ENCODE results near the gene EPN1.

Gene EPN1

DNA sequence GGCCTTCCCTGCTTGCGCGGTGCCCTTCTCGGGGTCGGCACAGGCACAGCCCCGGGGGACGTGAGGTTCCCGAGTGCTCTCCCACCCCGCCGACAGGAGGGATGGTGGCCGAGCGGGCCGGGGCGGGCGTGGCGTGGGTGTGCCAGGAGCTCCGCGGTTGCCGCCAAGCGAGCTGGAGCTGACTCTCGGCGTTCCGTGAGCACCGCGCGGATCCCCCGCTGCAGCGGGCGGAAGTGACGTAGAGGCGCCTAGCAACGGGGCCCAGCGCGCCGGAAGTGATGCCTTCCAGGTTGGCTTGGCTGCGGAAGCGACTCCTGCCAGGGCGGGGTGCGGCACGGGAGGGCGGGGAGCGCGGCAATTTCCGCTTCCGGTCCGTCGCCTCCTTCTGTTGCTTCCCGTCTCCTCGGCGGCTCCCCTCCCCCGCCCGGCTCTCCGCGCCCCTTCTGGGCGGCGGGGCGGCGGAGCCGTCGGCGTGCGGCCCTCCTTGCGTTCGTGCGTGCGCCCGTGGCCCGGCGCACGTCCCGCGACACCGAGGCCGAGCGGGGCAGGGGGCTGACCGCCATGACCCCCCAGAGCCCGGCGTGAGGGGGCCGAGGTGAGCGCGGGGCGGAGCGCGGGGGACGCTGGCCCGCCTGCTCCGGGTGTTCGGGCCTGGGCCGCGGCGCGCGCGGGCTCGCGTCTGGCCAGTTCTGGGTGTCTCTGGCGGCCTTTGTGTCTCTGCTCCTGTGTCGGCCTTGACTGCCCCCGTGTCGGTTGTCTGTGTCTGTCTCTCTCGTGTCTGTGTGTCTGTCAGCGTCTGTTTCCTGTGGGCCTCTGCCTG, at the start of gene EPN1:
Gene EPN1 (plus strand): TSS at position 386 of the 820 bp plus-strand sequence. CDS start 3,402 bp downstream, outside the sequence.
- peak; percentile 96 for DNase-seq

DNA sequence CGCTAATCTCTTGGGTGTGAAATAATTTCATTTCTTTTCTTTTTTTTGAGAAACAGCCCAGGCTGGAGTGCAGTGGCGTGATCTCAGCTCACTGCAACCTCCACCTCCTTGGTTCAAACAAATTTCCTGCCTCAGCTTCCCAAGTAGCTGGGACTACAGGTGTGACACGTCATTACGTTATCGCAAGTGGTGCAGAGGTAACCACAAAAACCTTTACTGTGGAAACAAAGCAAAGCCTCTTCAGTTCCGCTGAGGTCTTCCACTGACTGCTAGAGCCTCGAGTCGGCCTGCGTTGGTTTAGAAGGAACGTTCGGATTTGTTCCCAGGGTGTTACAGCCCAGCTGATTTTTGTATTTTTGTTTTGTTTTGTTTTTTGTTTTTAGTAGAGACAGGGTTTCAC, 48.7 kb upstream of the EPN1 start:
- DNase-seq = no peak

DNA sequence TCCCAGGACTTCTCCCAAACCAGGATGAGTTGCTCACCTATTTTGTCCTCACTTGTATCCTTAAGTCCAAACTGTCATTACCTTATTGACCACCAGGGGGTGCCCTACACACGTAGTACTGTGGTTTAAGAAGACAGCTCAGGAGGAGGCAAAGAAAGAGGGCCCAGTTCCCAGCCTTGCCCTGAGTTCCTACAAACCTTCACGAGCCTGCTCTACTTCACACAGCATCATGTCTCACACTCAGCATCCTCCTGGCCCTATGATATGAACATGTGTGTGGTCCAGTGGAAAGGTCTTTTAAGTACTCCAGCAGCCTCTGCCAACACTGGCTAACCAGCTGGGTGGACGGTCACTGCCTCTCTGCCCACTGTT, 42.6 kb upstream of the EPN1 start:
- DNase-seq = peak; percentile 93

- no peak for DNase-seq
Measured at GRCh38 chr19:55633861-55634260, 41.2 kb upstream of the EPN1 start.

GRCh38 chr19:55635334-55635717, 39.7 kb upstream of the EPN1 start:
- no peak for DNase-seq

- DNase-seq = no peak
Measured at GRCh38 chr19:55635856-55636440, 39.1 kb upstream of the EPN1 start.

DNA sequence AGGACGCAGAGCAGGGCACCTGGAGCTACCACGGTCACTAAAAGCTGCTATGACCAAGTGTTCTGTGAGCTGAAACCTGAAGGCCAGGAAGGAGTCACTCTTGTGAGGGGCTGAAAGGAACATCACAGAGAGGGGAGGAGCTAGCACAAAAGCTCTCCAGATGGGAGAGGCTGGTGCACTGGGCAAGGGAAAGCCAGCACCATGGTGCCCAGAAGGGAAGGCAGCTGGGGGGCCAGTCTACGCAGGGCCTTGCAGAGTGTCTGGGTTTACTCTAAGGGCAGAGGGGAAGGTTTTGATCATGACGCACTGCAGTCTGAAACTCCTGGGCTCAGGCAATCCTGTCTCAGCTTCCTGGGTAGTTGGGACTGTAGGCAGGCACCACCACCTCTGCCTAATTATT, 38.3 kb upstream of the EPN1 start:
- no peak for DNase-seq

GRCh38 chr19:55637534-55637933, 37.5 kb upstream of the EPN1 start:
- DNase-seq = no peak

DNA sequence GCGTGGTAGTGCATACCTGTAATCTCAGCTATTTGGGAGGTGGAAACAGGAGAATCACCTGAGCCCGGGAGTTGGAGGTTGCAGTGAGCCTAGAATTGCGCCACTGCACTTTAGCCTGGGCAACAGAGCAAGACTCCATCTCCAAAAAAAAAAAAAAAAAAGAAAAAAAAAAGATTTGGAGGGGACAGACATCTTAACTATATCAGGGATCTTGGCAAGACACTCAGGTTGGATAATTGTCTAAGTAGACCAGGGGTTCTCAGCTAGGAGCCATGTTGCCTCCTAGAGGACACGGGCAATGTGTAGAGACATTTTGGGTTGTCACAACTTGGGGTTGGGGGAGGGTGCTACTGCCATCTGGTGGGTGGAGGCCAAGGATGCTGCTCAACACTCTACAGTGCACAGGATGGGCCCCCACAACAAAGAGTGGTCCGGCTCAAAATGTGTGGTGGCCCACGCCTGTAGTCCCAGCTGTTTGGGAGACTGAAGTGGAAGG, 36.1 kb upstream of the EPN1 start:
- DNase-seq = no peak

DNA sequence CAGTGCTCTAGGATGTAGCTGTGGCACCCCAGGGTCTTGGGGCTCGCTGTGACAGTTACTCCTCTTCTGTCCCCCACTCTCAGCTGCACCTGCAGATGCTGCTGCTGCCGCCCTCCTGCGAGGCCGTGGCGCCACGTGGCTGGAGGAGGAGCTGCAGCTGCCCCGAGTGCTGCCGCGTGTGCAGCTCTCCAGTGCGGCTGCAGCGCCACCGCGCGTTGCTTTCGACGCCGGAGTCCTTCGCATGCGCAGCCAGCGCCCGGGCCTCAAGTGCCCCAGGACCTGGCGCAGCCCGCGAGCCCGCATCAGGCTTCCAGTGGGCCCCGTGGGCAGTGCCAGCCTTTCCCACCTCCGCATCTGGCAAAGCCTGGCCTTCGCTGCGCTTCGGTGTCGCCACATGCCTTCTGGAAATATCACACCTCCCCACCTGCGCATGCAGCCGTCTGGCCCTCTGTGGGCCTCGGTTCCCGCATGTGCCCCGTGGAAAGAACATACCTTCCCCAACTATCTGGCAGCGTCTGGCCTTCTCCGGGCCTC, 34.9 kb upstream of the EPN1 start:
- peak; percentile 68 for DNase-seq

GRCh38 chr19:55640577-55641425, 34.2 kb upstream of the EPN1 start, which contains the start of gene ZNF580:
Gene ZNF580 (plus strand): TSS chr19:55641002. CDS start chr19:55642509, 1,507 bp downstream.
- peak; percentile 82 for DNase-seq

GRCh38 chr19:55641426-55642152, 33.4 kb upstream of the EPN1 start:
- no peak for DNase-seq

DNA sequence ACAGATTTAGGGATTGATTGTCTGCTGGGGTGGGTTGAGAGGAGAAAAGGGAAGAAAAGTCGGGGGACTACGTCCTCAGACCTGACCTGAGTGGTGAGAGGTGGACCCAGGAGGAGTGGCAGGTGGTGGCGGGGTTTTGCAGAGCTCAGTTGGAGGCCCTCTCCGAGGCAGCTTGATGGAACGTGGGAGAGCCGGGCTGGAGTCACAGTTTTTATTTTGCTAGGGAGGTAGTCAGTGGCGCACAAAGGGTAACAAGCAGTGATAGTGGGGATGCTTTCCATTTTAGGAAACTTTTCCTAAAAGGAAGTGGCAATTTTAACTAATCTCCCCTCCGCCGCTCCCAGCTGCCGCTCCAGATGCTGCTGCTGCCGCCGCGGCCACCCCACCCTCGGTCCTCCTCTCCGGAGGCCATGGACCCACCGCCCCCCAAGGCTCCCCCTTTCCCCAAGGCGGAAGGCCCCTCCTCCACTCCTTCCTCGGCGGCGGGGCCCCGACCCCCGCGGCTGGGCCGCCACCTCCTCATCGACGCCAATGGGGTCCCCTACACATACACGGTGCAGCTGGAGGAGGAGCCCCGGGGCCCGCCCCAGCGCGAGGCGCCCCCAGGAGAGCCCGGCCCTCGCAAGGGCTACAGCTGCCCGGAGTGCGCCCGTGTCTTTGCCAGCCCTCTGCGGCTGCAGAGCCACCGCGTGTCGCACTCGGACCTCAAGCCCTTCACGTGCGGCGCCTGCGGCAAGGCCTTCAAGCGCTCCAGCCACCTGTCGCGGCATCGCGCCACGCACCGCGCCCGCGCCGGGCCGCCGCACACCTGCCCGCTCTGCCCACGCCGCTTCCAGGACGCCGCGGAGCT, 32.6 kb upstream of the EPN1 start:
- DNase-seq = no peak

DNA sequence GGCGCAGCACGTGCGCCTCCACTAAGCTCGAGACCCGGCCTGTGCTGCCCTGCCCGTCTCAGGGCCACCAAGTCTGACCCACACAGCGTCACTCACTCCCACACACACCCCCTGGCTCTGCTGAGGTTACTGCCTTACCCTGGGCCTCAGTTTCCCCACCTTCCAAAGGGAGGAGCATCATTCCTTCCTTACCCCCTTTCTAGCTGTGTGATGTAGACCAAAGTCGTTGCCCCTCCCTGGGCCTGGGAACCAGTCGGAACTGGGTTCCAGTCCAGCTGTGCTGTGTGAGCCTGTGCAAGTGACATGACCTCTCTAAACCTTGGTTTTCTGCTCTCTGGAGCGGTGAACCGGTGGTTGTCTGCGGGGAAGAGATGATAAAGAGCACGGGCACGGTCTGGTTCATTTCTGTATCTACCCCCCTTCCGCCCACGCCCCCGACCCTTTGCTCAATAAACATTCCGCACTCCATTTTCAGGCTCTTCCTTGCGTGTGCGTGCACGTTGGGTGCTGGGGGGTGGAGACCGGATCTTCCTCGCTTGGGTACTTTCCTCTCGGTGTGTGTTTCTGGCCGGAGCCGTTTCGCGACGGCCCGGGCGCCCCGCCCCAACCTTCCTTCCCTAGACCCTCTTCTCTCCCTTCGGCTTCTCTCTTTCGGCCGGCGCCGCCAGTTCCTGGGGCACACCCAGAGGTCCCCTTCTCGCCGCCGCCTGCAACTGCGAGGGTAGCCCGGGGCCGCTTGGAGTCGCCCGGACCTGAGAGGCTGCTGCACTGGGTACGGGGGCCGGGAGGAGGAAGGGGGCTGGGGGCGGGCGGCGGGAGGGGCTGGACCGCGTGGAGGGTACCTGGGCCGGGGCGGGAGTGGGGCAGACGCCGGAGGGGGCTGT, 31.8 kb upstream of the EPN1 start, which contains the start of gene ZNF581:
Gene ZNF581 (plus strand): TSS at position 647 of the 884 bp plus-strand sequence. CDS start 923 bp downstream, outside the sequence.
- DNase-seq = peak; percentile 66

- DNase-seq = no peak
Measured at GRCh38 chr19:55643887-55644176, 31.2 kb upstream of the EPN1 start.

DNA sequence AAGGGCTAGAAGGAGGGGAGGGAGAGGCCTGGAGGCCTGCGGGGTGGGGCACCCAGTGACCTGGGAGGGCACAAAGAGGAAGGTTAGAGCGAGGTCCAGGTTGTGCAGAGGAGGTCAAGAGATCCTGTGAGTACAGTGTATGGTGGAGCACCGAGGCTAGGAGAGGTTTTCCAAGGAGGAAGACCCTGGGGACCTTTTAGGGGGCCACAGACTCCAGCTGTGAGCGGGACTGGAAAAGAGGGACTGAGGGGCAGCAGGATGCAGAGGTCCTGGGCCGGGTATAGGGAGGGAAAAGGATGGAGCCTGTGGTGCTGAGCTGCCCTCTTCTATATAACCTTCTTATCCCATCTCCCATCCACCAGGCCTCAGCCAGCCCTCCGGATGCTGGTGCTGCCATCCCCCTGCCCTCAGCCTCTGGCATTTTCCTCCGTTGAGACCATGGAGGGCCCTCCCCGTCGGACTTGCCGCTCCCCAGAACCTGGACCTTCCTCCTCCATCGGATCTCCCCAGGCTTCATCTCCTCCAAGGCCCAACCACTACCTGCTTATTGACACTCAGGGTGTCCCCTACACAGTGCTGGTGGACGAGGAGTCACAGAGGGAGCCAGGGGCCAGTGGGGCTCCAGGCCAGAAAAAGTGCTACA, 30.7 kb upstream of the EPN1 start:
- no peak for DNase-seq

DNA sequence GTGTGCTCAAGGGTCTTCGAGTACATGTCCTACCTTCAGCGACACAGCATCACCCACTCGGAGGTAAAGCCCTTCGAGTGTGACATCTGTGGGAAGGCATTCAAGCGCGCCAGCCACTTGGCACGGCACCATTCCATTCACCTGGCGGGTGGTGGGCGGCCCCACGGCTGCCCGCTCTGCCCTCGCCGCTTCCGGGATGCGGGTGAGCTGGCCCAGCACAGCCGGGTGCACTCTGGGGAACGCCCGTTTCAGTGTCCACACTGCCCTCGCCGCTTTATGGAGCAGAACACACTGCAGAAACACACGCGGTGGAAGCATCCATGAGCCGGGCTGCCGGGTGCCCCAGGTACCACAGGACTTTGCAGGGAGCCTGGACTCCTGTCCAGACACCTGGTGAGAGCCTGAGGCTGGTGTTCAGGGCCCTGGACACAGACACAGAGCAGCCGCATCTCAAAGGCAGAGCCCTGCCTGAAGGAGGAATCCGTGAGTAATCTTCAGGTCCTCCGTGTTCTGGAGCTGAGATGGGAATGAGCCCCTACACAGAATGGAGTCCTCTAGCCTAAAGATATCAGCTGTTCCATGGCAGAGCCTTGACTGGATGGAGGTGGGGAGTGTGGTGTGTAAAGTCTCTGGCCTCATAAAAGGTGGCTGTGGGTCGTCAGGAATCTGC, 30.0 kb upstream of the EPN1 start:
- no peak for DNase-seq

DNA sequence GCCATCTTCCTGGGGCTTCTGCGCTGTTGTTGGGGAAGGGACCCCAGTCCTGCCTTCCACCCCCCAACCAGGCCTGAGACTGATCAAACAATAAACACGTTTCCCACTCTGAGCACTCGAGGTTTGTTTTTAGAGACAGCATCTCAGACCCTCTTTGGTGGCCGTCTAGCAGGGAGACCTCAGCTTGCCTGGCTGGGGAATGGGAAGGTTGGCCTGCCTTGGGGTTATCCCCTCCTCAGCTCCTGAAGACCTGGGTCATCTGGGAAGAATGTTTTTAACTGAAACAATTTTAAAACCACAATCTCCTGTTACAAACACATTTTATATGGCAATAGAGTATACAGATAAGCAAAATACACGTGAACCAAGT, 29.5 kb upstream of the EPN1 start:
- no peak for DNase-seq
